ENCODE results near the gene HPSE2. TPM values are rescaled to one million over a fixed set of nuclear protein-coding genes. Genes with fewer than 3 reads are reported as not detected.

HPSE2 gene
- total RNA-seq, 1 donor from 2014 or later: not detected

- Histone ChIP-seq H3K27me3 (no peaks in the 10 kb centered on the region), H3K36me3 (no peaks in the 10 kb centered on the region), H3K4me1 (no peaks in the 10 kb centered on the region), H3K9me3 (no peaks in the 10 kb centered on the region), H3K27ac (no peak overlapping the region), H3K4me3 (no peak overlapping the region)
- no peak for TF ChIP-seq CTCF (IDR thresholded peaks at IDR 0.05)
- DNase-seq (ENCODE audit: low spot score in 2 of 2): no peak
- intact Hi-C loops (cut with DNase I): no loop called here
These were observed 603.0 kb downstream of the HPSE2 start for GRCh38 chr10:98632456-98633150.

GRCh38 chr10:98628206-98628605 lies 607.4 kb downstream of the HPSE2 start:
- no peak overlapping the region for H3K27ac ChIP-seq
- H3K9me3 ChIP-seq: no peaks in the 10 kb centered on the region
- no peak for DNase-seq (ENCODE audit: low spot score in 2 of 2)
- no peaks in the 10 kb centered on the region for H3K36me3 ChIP-seq
- no peaks in the 10 kb centered on the region for H3K27me3 ChIP-seq
- no peak overlapping the region for H3K4me3 ChIP-seq
- no peak for TF ChIP-seq CTCF (IDR thresholded peaks at IDR 0.05)
- no peaks in the 10 kb centered on the region for H3K4me1 ChIP-seq
- intact Hi-C loops (cut with DNase I): no loop called here

GRCh38 chr10:98627711-98628110 lies 607.9 kb downstream of the HPSE2 start:
- Histone ChIP-seq H3K27ac (no peak overlapping the region), H3K4me1 (no peaks in the 10 kb centered on the region), H3K36me3 (no peaks in the 10 kb centered on the region), H3K4me3 (no peak overlapping the region), H3K9me3 (no peaks in the 10 kb centered on the region), H3K27me3 (no peaks in the 10 kb centered on the region)
- DNase-seq (ENCODE audit: low spot score in 2 of 2): no peak
- no peak for TF ChIP-seq CTCF (IDR thresholded peaks at IDR 0.05)
- intact Hi-C loops (cut with DNase I): no loop called here

- intact Hi-C loops (cut with DNase I): no loop called here
- H3K9me3 ChIP-seq: no peaks in the 10 kb centered on the region
- no peaks in the 10 kb centered on the region for H3K27me3 ChIP-seq
- no peak overlapping the region for H3K27ac ChIP-seq
- no peaks in the 10 kb centered on the region for H3K4me1 ChIP-seq
- no peak for DNase-seq (ENCODE audit: low spot score in 2 of 2)
- no peak overlapping the region for H3K4me3 ChIP-seq
- TF ChIP-seq CTCF (IDR thresholded peaks at IDR 0.05): no peak
- no peaks in the 10 kb centered on the region for H3K36me3 ChIP-seq
These were observed 610.7 kb downstream of the HPSE2 start for GRCh38 chr10:98624963-98625362.

- Histone ChIP-seq H3K9me3 (no peaks in the 10 kb centered on the region), H3K27ac (no peak overlapping the region), H3K36me3 (no peaks in the 10 kb centered on the region), H3K4me3 (no peak overlapping the region), H3K4me1 (no peaks in the 10 kb centered on the region), H3K27me3 (no peaks in the 10 kb centered on the region)
- no peak for TF ChIP-seq CTCF (IDR thresholded peaks at IDR 0.05)
- no peak for DNase-seq (ENCODE audit: low spot score in 2 of 2)
- intact Hi-C loops (cut with DNase I): no loop called here
These were observed 612.5 kb downstream of the HPSE2 start for GRCh38 chr10:98623176-98623575.

- no peak overlapping the region for H3K27ac ChIP-seq
- H3K4me1 ChIP-seq: no peaks in the 10 kb centered on the region
- H3K4me3 ChIP-seq: no peak overlapping the region
- no peaks in the 10 kb centered on the region for H3K36me3 ChIP-seq
- no peak for TF ChIP-seq CTCF (IDR thresholded peaks at IDR 0.05)
- H3K9me3 ChIP-seq: no peaks in the 10 kb centered on the region
- no peak for DNase-seq (ENCODE audit: low spot score in 2 of 2)
- no peaks in the 10 kb centered on the region for H3K27me3 ChIP-seq
- intact Hi-C loops (cut with DNase I): no loop called here
These were observed 614.0 kb downstream of the HPSE2 start for GRCh38 chr10:98621630-98622029.
